NT2/D1 (cell line): ENCODE data around the gene FAM174C.
A peak's percentile ranks its signal among the peaks of the same experiment; 100 is the strongest.

ENCODE experiments used
- DNase-seq: peaks from one replicate; pipeline ENCODE4 v3.0.0-alpha.2; 2011; ENCODE audit warnings: low read depth, low spot score
- H3K27me3 ChIP-seq: 2 replicates; pipeline ENCODE4 v1.6.0; 2011; ENCODE audit warnings: mild to moderate bottlenecking; ENCODE audit not compliant: insufficient read length, insufficient read depth
- H3K36me3 ChIP-seq: 2 replicates; pipeline ENCODE4 v1.6.1; 2011; ENCODE audit warnings: mild to moderate bottlenecking, low read length, mixed read lengths; ENCODE audit not compliant: insufficient read depth, insufficient read length
- H3K4me1 ChIP-seq: 2 replicates; pipeline ENCODE4 v1.5.1; 2011; ENCODE audit not compliant: insufficient read depth, insufficient read length
- H3K4me3 ChIP-seq: 2 replicates; pipeline ENCODE4 v1.5.1; 2011; ENCODE audit warnings: low read depth; ENCODE audit not compliant: insufficient read length
- H3K9ac ChIP-seq: 2 replicates; pipeline ENCODE4 v1.6.0; 2011; ENCODE audit warnings: low read depth; ENCODE audit not compliant: insufficient read length
- H3K9me3 ChIP-seq: 2 replicates; pipeline ENCODE4 v1.5.1; 2011; ENCODE audit warnings: mild to moderate bottlenecking, low read length; ENCODE audit not compliant: insufficient read depth
- SUZ12 ChIP-seq: IDR thresholded peaks from 2 replicates; pipeline ENCODE4 v1.6.1; 2011; ENCODE audit not compliant: insufficient read length, insufficient read depth; ENCODE audit errors: extremely low read depth
- YY1 ChIP-seq: IDR thresholded peaks from 2 replicates; pipeline ENCODE4 v1.6.1; 2011; ENCODE audit not compliant: insufficient read length, insufficient read depth
- ZNF274 ChIP-seq: IDR thresholded peaks from 2 replicates; pipeline ENCODE4 v1.6.1; 2011; ENCODE audit warnings: mild to moderate bottlenecking, low read depth, low read length

The FAM174C gene

DNA sequence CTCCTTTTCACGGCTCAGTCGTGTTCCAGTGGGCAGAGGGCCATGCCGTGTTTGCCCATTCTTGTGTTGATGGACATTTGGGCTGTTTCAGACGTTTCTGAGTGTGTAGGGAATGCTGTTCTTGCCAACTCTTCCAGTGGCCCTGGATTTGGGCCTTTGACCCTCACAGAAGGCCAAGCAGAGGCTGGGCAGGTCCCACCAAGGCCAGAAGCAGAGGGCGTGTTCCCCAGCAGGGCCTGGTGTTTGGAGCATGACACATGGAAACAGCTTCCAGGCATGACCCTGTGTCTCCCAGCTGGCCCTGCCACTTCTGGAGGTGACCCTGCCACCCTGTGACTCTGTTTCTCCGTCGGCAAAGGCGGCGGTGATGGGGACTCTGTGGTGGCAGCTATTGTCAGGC, 46.2 kb downstream of the FAM174C start:
- Histone ChIP-seq H3K36me3 (no peaks in the 10 kb centered on the region), H3K9ac (no peak overlapping the region), H3K9me3 (no peaks in the 10 kb centered on the region), H3K4me1 (peaks cover 12% of the 10 kb centered on the region), H3K4me3 (no peak overlapping the region), H3K27me3 (peaks cover 11% of the 10 kb centered on the region)
- no peak for DNase-seq
- TF ChIP-seq ZNF274 = no peak
- no peak for TF ChIP-seq SUZ12
- TF ChIP-seq YY1 = no peak

DNA sequence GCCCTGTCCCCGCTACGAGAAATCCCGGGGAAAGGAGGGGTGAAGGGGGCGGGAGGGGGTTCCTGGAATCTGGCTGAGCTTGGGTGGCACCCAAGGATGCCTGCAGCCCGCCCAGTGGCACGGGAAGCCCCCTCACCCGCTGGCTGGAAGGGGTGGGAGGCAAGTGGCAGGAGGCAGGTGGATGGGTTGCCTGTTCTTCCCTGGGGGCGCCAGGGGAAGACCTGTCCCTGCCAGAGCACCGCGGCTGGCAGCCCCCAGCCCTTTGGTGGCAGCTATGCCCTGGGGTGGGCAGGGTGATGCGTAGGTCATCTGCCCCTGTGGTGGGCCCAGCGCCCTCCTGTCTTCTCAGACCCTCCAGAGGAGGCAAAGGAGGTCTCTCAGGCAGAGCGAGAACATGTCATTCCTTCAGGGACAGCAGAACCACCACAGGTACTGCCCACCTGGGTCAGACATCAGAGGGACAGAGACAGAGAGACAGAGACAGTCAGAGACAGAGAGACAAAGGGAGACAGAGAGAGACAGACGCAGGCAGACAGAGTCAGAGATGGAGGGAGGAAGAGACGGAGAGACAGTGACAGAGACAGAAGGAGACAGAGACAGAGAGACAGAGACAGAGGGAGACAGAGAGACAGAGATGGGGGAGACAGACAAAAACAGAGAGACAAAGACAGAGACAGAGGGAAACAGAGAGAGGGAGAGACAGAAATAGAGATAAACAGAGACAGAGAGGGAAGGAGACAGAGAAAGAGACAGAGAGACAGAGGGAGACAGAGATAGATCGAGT, 47.1 kb downstream of the FAM174C start:
- no peak for DNase-seq
- H3K27me3 ChIP-seq = peaks cover 3% of the 10 kb centered on the region
- H3K9me3 ChIP-seq = no peaks in the 10 kb centered on the region
- TF ChIP-seq YY1 (no peak), ZNF274 (no peak), SUZ12 (no peak)
- no peak overlapping the region for H3K9ac ChIP-seq
- H3K4me1 ChIP-seq = peaks cover 16% of the 10 kb centered on the region
- no peak overlapping the region for H3K4me3 ChIP-seq
- no peaks in the 10 kb centered on the region for H3K36me3 ChIP-seq

DNA sequence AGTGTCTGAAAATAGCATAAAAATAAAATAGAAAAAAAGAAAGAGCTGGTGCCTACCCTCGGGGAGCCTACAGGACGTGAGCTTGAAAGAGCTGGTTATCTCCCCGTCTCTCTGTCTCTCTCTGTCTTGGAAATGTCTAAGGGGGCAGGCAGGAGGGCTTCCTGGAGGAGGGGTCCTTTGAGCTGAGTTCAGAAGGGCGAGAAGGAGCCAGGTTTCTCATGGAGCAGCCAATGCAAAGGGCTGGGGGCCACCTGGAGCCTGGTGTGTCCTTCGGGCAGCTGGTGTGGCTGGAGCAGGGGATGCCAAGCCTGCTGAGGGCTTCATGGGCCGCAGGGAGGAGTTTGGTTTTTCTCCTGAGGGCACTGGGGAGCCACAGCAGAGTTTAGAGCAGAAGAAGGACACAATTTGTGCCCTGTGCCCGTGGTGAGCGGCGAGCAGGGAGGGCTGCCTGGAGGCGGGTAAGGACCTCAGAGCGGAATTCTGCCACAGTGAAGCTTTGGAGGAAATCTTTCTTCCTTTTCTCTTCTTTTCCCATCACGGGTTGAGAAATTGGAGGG, 49.0 kb downstream of the FAM174C start:
- Histone ChIP-seq H3K9me3 (no peaks in the 10 kb centered on the region), H3K36me3 (no peaks in the 10 kb centered on the region), H3K9ac (peak overlapping the region; percentile 77), H3K4me3 (no peak overlapping the region), H3K4me1 (peaks cover 17% of the 10 kb centered on the region), H3K27me3 (no peaks in the 10 kb centered on the region)
- no peak for DNase-seq
- TF ChIP-seq YY1 (no peak), ZNF274 (no peak), SUZ12 (no peak)

GRCh38 chr19:1324806-1325567, 49.7 kb downstream of the FAM174C start:
- TF ChIP-seq SUZ12 (no peak), ZNF274 (no peak), YY1 (no peak)
- Histone ChIP-seq H3K36me3 (no peaks in the 10 kb centered on the region), H3K9ac (peak overlapping the region; percentile 77), H3K9me3 (no peaks in the 10 kb centered on the region), H3K27me3 (no peaks in the 10 kb centered on the region), H3K4me1 (peaks cover 17% of the 10 kb centered on the region), H3K4me3 (peak overlapping the region; percentile 43)
- peak; percentile 86 for DNase-seq

DNA sequence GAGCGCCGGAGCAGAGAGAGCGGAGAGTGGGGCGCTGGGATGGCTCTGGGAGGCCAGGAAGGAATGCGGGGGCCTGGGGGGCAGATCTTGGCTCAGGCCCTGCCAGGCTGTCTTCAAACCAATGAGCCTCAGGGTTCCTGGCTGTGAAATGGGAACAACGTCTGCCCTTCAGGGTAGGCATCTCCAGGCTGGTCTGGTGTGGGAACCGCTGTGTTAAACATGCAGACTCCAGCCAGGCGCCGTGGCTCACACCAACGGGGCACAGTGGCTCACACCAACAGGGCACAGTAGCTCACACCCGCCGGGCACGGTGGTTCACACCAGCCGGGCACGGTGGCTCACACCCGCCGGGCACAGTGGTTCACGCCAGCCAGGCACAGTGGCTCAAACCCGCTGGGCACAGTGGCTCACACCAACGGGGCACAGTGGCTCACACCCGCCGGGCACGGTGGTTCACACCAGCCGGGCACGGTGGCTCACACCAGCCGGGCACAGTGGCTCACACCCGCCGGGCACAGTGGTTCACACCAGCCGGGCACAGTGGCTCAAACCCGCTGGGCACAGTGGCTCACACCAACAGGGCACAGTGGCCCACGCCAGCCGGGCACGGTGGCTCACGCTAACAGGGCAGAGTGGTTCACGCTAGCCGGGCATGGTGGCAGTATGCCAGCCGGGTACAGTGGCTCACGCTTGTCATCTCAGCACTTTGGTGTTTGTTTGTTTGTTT, 50.4 kb downstream of the FAM174C start:
- TF ChIP-seq ZNF274 (no peak), YY1 (no peak), SUZ12 (no peak)
- H3K9ac ChIP-seq = peak overlapping the region; percentile 56
- no peaks in the 10 kb centered on the region for H3K9me3 ChIP-seq
- H3K27me3 ChIP-seq = no peaks in the 10 kb centered on the region
- H3K4me3 ChIP-seq = peak overlapping the region; percentile 43
- no peak for DNase-seq
- H3K4me1 ChIP-seq = peaks cover 20% of the 10 kb centered on the region
- H3K36me3 ChIP-seq = no peaks in the 10 kb centered on the region

GRCh38 chr19:1327125-1327524, 51.8 kb downstream of the FAM174C start:
- Histone ChIP-seq H3K4me1 (peaks cover 22% of the 10 kb centered on the region), H3K9ac (peak overlapping the region; percentile 42), H3K4me3 (no peak overlapping the region)

More at GRCh38 chr19:1327125-1327524, 51.8 kb downstream of the FAM174C start:
- DNase-seq = no peak
- Histone ChIP-seq H3K27me3 (no peaks in the 10 kb centered on the region), H3K36me3 (no peaks in the 10 kb centered on the region), H3K9me3 (no peaks in the 10 kb centered on the region)
- TF ChIP-seq SUZ12 (no peak), ZNF274 (no peak), YY1 (no peak)
